ENCODE results near the gene NUP98.
"Not testable (repeated sequence)": the region's sequence is repeated elsewhere in the genome, so short reads cannot be mapped to it uniquely, and the experiment has no call there.

DNA sequence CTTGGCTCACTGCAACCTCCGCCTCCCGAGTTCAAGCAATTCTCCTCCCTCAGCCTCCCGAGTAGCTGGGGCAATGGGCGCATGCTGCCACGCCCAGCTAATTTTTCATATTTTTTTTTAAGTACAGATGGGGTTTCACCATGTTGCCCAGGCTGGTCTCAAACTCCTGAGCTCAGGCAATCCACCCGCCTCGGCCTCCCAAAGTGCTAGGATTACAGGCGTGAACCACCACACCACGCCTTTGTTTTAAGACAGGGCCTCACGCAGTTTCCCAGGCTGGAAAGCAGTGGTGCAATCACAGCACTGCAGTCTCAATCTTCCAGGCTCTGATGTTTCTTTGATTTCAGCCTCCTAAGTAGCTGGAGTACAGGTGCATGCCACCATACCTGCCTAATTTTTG is 3.0 kb downstream of the NUP98 start:
- TF ChIP-seq, protein P1, sequence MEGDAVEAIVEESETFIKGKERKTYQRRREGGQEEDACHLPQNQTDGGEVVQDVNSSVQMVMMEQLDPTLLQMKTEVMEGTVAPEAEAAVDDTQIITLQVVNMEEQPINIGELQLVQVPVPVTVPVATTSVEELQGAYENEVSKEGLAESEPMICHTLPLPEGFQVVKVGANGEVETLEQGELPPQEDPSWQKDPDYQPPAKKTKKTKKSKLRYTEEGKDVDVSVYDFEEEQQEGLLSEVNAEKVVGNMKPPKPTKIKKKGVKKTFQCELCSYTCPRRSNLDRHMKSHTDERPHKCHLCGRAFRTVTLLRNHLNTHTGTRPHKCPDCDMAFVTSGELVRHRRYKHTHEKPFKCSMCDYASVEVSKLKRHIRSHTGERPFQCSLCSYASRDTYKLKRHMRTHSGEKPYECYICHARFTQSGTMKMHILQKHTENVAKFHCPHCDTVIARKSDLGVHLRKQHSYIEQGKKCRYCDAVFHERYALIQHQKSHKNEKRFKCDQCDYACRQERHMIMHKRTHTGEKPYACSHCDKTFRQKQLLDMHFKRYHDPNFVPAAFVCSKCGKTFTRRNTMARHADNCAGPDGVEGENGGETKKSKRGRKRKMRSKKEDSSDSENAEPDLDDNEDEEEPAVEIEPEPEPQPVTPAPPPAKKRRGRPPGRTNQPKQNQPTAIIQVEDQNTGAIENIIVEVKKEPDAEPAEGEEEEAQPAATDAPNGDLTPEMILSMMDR (IDR thresholded peaks at IDR 0.05) = not testable (repeated sequence)
- TF ChIP-seq POLR2A (IDR thresholded peaks at IDR 0.05) = not testable (repeated sequence)

Measured in ovary (tissue), 3 donors.